H9 (cell line): ENCODE data around the gene CCK. TPM values are rescaled to one million over a fixed set of nuclear protein-coding genes. Genes with fewer than 3 reads are reported as not detected.

Source experiments
- DNase-seq: peaks from one replicate; pipeline ENCODE4 v3.0.0-alpha.2; 2017
- H2AFZ ChIP-seq: one replicate; pipeline ENCODE4 v1.6.1; 2013; ENCODE audit warnings: mild to moderate bottlenecking, low read length, control low read depth, moderate library complexity
- H2AK5ac ChIP-seq: 2 replicates; pipeline ENCODE4 v1.6.1; 2013; ENCODE audit warnings: low read length, control low read depth, mixed read lengths; ENCODE audit not compliant: insufficient read length
- H2BK120ac ChIP-seq: one replicate; pipeline ENCODE4 v1.6.1; 2013; ENCODE audit warnings: low read depth, mild to moderate bottlenecking, low read length, control low read depth, inconsistent platforms; ENCODE audit not compliant: poor library complexity, severe bottlenecking
- H2BK12ac ChIP-seq: 2 replicates; pipeline ENCODE4 v1.6.1; 2013; ENCODE audit warnings: low read length, control low read depth, mixed read lengths, low read depth; ENCODE audit not compliant: insufficient read length
- H2BK15ac ChIP-seq: 2 replicates; pipeline ENCODE4 v1.6.1; 2013; ENCODE audit warnings: low read depth, low read length, control low read depth
- H2BK20ac ChIP-seq: one replicate; pipeline ENCODE4 v1.6.1; 2013; ENCODE audit warnings: low read depth, mild to moderate bottlenecking, low read length, control low read depth, inconsistent platforms; ENCODE audit not compliant: poor library complexity, severe bottlenecking
- H2BK5ac ChIP-seq: 2 replicates; pipeline ENCODE4 v1.6.1; 2013; ENCODE audit warnings: low read length, control low read depth, mixed read lengths; ENCODE audit not compliant: insufficient read length
- H3K14ac ChIP-seq: 2 replicates; pipeline ENCODE4 v1.6.1; 2013; ENCODE audit warnings: low read length, control low read depth; ENCODE audit not compliant: insufficient read depth
- H3K18ac ChIP-seq: 2 replicates; pipeline ENCODE4 v1.6.1; 2013; ENCODE audit warnings: low read depth, mild to moderate bottlenecking, mixed read lengths, low read length, control low read depth; ENCODE audit not compliant: insufficient read length
- H3K23ac ChIP-seq: 2 replicates; pipeline ENCODE4 v1.6.1; 2013; ENCODE audit warnings: low read length, control low read depth, mixed read lengths, low read depth; ENCODE audit not compliant: insufficient read length
- H3K23me2 ChIP-seq: 2 replicates; pipeline ENCODE4 v1.6.1; 2013; ENCODE audit warnings: low read depth, mild to moderate bottlenecking, mixed read lengths, low read length, control low read depth; ENCODE audit not compliant: insufficient read length, poor library complexity, severe bottlenecking
- H3K27ac ChIP-seq: 2 replicates; pipeline ENCODE4 v1.5.1; 2013; ENCODE audit warnings: low read length, control low read depth, mixed read lengths, low read depth; ENCODE audit not compliant: insufficient read length
- H3K27me3 ChIP-seq: 2 replicates; pipeline ENCODE4 v1.6.1; 2013; ENCODE audit warnings: low read length, control low read depth, inconsistent platforms; ENCODE audit not compliant: insufficient read depth
- H3K4ac ChIP-seq: 2 replicates; pipeline ENCODE4 v1.6.1; 2013; ENCODE audit warnings: low read depth, mild to moderate bottlenecking, control low read depth, inconsistent platforms, low read length, moderate library complexity
- H3K4me1 ChIP-seq: 2 replicates; pipeline ENCODE4 v1.6.1; 2013; ENCODE audit warnings: low read length, control low read depth, inconsistent platforms; ENCODE audit not compliant: insufficient read depth
- H3K4me2 ChIP-seq: 2 replicates; pipeline ENCODE4 v1.6.1; 2013; ENCODE audit warnings: low read length, control low read depth, mixed read lengths; ENCODE audit not compliant: insufficient read length, insufficient read depth
- H3K56ac ChIP-seq: 2 replicates; pipeline ENCODE4 v1.6.1; 2013; ENCODE audit warnings: low read depth, mild to moderate bottlenecking, mixed read lengths, low read length, control low read depth; ENCODE audit not compliant: insufficient read length
- H3K79me1 ChIP-seq: 2 replicates; pipeline ENCODE4 v1.6.1; 2013; ENCODE audit warnings: low read depth, mild to moderate bottlenecking, moderate library complexity, low read length, control low read depth, inconsistent platforms; ENCODE audit not compliant: insufficient read depth, poor library complexity, severe bottlenecking
- H3K79me2 ChIP-seq: 2 replicates; pipeline ENCODE4 v1.6.1; 2013; ENCODE audit warnings: low read length, control low read depth, inconsistent platforms; ENCODE audit not compliant: insufficient read depth
- H3K9ac ChIP-seq: 2 replicates; pipeline ENCODE4 v1.6.1; 2013; ENCODE audit warnings: low read length, control low read depth, mixed read lengths; ENCODE audit not compliant: insufficient read length; ENCODE audit errors: extremely low read depth
- H3K9me3 ChIP-seq: one replicate; pipeline ENCODE4 v1.6.1; 2013; ENCODE audit warnings: low read depth, low read length, inconsistent platforms; ENCODE audit not compliant: control insufficient read depth
- H3T11ph ChIP-seq: one replicate; pipeline ENCODE4 v1.6.1; 2013; ENCODE audit warnings: mild to moderate bottlenecking, low read length, control low read depth, inconsistent platforms
- H4K20me1 ChIP-seq: one replicate; pipeline ENCODE4 v1.6.1; 2013; ENCODE audit not compliant: control insufficient read depth, insufficient read length, insufficient read depth
- H4K5ac ChIP-seq: 2 replicates; pipeline ENCODE4 v1.6.1; 2013; ENCODE audit warnings: low read depth, mild to moderate bottlenecking, mixed read lengths, low read length, control low read depth; ENCODE audit not compliant: insufficient read length
- H4K8ac ChIP-seq: replicated peaks from 2 replicates; pipeline ENCODE4 v1.6.1; 2013; ENCODE audit warnings: low read length, control low read depth, mixed read lengths, low read depth; ENCODE audit not compliant: insufficient read length
- H4K91ac ChIP-seq: 2 replicates; pipeline ENCODE4 v1.6.1; 2013; ENCODE audit warnings: low read depth, mild to moderate bottlenecking, moderate library complexity, mixed read lengths, low read length, control low read depth; ENCODE audit not compliant: insufficient read length
- H3K27ac Mint-ChIP-seq, 3 experiments: 2 replicates in 2 of 3; 3 replicates in 1 of 3; pipeline ENCODE4 v1.8.0; 2020 to 2021; ENCODE audit warnings: mixed read lengths in 3 of 3, mild to moderate bottlenecking in 1 of 3, moderate library complexity in 1 of 3
- H3K27me3 Mint-ChIP-seq: 2 replicates; pipeline ENCODE4 v1.8.0; 2021; ENCODE audit warnings: low read depth, mild to moderate bottlenecking, moderate library complexity, mixed read lengths
- H3K36me3 Mint-ChIP-seq, 3 experiments: 2 replicates in 2 of 3; 3 replicates in 1 of 3; pipeline ENCODE4 v1.8.0; 2020 to 2021; ENCODE audit warnings: low read depth in 3 of 3, mixed read lengths in 3 of 3; ENCODE audit not compliant: insufficient read depth in 1 of 3
- H3K4me1 Mint-ChIP-seq, 2 experiments: 2 replicates each; pipeline ENCODE4 v1.8.0; 2020; ENCODE audit warnings: mixed read lengths in 2 of 2
- H3K4me3 Mint-ChIP-seq, 2 experiments: 2 replicates in 1 of 2; 3 replicates in 1 of 2; pipeline ENCODE4 v1.8.0; 2020 to 2021; ENCODE audit warnings: mild to moderate bottlenecking in 2 of 2, mixed read lengths in 2 of 2, moderate library complexity in 1 of 2
- H3K9me3 Mint-ChIP-seq, 2 experiments: 2 replicates in 1 of 2; 3 replicates in 1 of 2; pipeline ENCODE4 v1.8.0; 2020; ENCODE audit warnings: mild to moderate bottlenecking in 2 of 2, mixed read lengths in 2 of 2, moderate library complexity in 1 of 2
- CTCF ChIP-seq: fragments of 200-600 bp; sonication (generic); conservative IDR thresholded peaks from 3 replicates; pipeline ENCODE4 v1.8.0; 2021; ENCODE audit warnings: antibody characterized with exemption, mild to moderate bottlenecking
- total RNA-seq: library from RNA; stranded (reverse); gene quantifications from 2 replicates; pipeline ENCODE4 v1.2.1, GENCODE V29; 2021

The CCK gene
- total RNA-seq, 1 experiment from 2014 or later: 0.37 TPM

- H3K36me3 Mint-ChIP-seq: peaks cover 0 to 4% (median 3%) of the 10 kb centered on the region in 3 experiments
- no peak overlapping the region for H2BK15ac ChIP-seq
- H3K4me1 ChIP-seq: no peaks in the 10 kb centered on the region
- H3K27ac ChIP-seq: no peak overlapping the region
- H3K79me2 ChIP-seq: no peaks in the 10 kb centered on the region
- H4K20me1 ChIP-seq: no peaks in the 10 kb centered on the region
- no peak overlapping the region for H3K9ac ChIP-seq
- H3K4ac ChIP-seq: no peak overlapping the region
- no peak overlapping the region for H3K4me2 ChIP-seq
- no peak overlapping the region for H3K18ac ChIP-seq
- H4K91ac ChIP-seq: no peak overlapping the region
- TF ChIP-seq CTCF: no peak
- no peak overlapping the region for H3K14ac ChIP-seq
- H2BK20ac ChIP-seq: no peak overlapping the region
- no peak overlapping the region for H4K5ac ChIP-seq
- H3K56ac ChIP-seq: no peak overlapping the region
- H3K4me1 Mint-ChIP-seq: no peaks in the 10 kb centered on the region
- no peak overlapping the region for H2BK5ac ChIP-seq
- H3K27ac Mint-ChIP-seq: no peak overlapping the region
- no peaks in the 10 kb centered on the region for H3K79me1 ChIP-seq
- H2BK12ac ChIP-seq: no peak overlapping the region
- no peak overlapping the region for H2BK120ac ChIP-seq
- peaks cover 12 to 13% of the 10 kb centered on the region in 2 experiments for H3K9me3 Mint-ChIP-seq
- H3T11ph ChIP-seq: no peak overlapping the region
- no peak for DNase-seq
- no peaks in the 10 kb centered on the region for H3K23me2 ChIP-seq
- no peak overlapping the region for H3K23ac ChIP-seq
- H3K27me3 ChIP-seq: no peaks in the 10 kb centered on the region
- peaks cover 34% of the 10 kb centered on the region for H3K27me3 Mint-ChIP-seq
- no peak overlapping the region for H3K4me3 Mint-ChIP-seq
- H4K8ac ChIP-seq: no peak overlapping the region
- no peaks in the 10 kb centered on the region for H3K9me3 ChIP-seq
- no peak overlapping the region for H2AFZ ChIP-seq
- no peak overlapping the region for H2AK5ac ChIP-seq
Observed at GRCh38 chr3:42274266-42274665, 8.3 kb upstream of the CCK start.
